IMR-90 (cell line): Measurements from ENCODE around the gene EFHC2. TPM values are rescaled to one million over a fixed set of nuclear protein-coding genes. Genes with fewer than 3 reads are reported as not detected.

ENCODE experiments used
- ATAC-seq: fragments of 200-7000 bp; cut with Tn5 transposase; 2 replicates; pipeline ENCODE4 v1.9.1; 2020; ENCODE audit warnings: low read depth, mild to moderate bottlenecking, moderate library complexity
- BruUV-seq: library from RNA; stranded (reverse); fragments of 400-500 nt; replicated peaks from 2 replicates; lab custom pipeline; 2021; lab: Mats Ljungman, UMichigan
- CTCF ChIA-PET: fragments of 300-600 bp; formaldehyde crosslinking; extraction: SDS; loops from one replicate; lab custom pipeline; 2021; ENCODE audit warnings: antibody characterized with exemption; lab: Yijun Ruan, JAX
- POLR2A ChIA-PET: fragments of 300-600 bp; sonication (Branson Sonifier 250); formaldehyde crosslinking; loops from one replicate; lab custom pipeline; 2022; ENCODE audit warnings: antibody characterized with exemption; ENCODE audit not compliant: unreplicated experiment; lab: Charles Lee
- DNase-seq: peaks from one replicate; pipeline ENCODE4 v3.0.0; 2013
- H2AFZ ChIP-seq: replicated peaks from 2 replicates; pipeline ENCODE3; 2013; ENCODE audit warnings: low read length, mild to moderate bottlenecking; ENCODE audit not compliant: poor library complexity
- H2AK5ac ChIP-seq: 2 replicates; pipeline ENCODE4 v1.6.1; 2013; ENCODE audit warnings: low read depth, low read length, inconsistent platforms
- H2AK9ac ChIP-seq: replicated peaks from 2 replicates; pipeline ENCODE3; 2013; ENCODE audit warnings: mild to moderate bottlenecking, low read depth, low read length, moderate library complexity; ENCODE audit not compliant: poor library complexity
- H2BK120ac ChIP-seq: 2 replicates; pipeline ENCODE4 v1.6.1; 2013; ENCODE audit warnings: low read depth, low read length, inconsistent platforms
- H2BK15ac ChIP-seq: 3 replicates; pipeline ENCODE4 v1.6.1; 2013; ENCODE audit warnings: low read depth, low read length, inconsistent platforms
- H2BK20ac ChIP-seq: 2 replicates; pipeline ENCODE4 v1.6.1; 2013; ENCODE audit warnings: low read depth, mild to moderate bottlenecking, inconsistent platforms, low read length, moderate library complexity
- H2BK5ac ChIP-seq: 2 replicates; pipeline ENCODE4 v1.6.1; 2013; ENCODE audit warnings: mild to moderate bottlenecking, low read depth, low read length, inconsistent platforms; ENCODE audit not compliant: poor library complexity, severe bottlenecking
- H3K14ac ChIP-seq: replicated peaks from 2 replicates; pipeline ENCODE4 v1.6.1; 2013; ENCODE audit warnings: low read depth, low read length, inconsistent platforms
- H3K18ac ChIP-seq: 2 replicates; pipeline ENCODE4 v1.6.1; 2013; ENCODE audit warnings: low read depth, low read length, control low read depth
- H3K23ac ChIP-seq: 2 replicates; pipeline ENCODE4 v1.6.1; 2013; ENCODE audit warnings: low read depth, low read length, inconsistent platforms
- H3K27ac ChIP-seq: 2 replicates; pipeline ENCODE4 v1.5.1; 2013; ENCODE audit warnings: mild to moderate bottlenecking, control low read depth, low read length; ENCODE audit not compliant: insufficient read depth
- H3K27me3 ChIP-seq: 2 replicates; pipeline ENCODE4 v1.6.1; 2013; ENCODE audit warnings: low read length; ENCODE audit not compliant: control insufficient read depth, insufficient read depth
- H3K36me3 ChIP-seq: 2 replicates; pipeline ENCODE4 v1.6.1; 2013; ENCODE audit warnings: low read length, mixed read lengths; ENCODE audit not compliant: control insufficient read depth, insufficient read depth
- H3K4ac ChIP-seq: 2 replicates; pipeline ENCODE4 v1.6.1; 2013; ENCODE audit warnings: low read depth, low read length, inconsistent platforms
- H3K4me1 ChIP-seq: 2 replicates; pipeline ENCODE4 v1.6.1; 2013; ENCODE audit warnings: low read length, mixed read lengths; ENCODE audit not compliant: control insufficient read depth, insufficient read depth
- H3K4me2 ChIP-seq: 2 replicates; pipeline ENCODE4 v1.6.1; 2013; ENCODE audit warnings: low read depth, mild to moderate bottlenecking, control low read depth, low read length, moderate library complexity
- H3K4me3 ChIP-seq: 2 replicates; pipeline ENCODE4 v1.5.1; 2013; ENCODE audit warnings: low read depth, mild to moderate bottlenecking, control low read depth, low read length, moderate library complexity; ENCODE audit not compliant: insufficient read depth
- H3K56ac ChIP-seq: 2 replicates; pipeline ENCODE4 v1.6.1; 2013; ENCODE audit warnings: low read length, inconsistent platforms; ENCODE audit not compliant: insufficient read depth; ENCODE audit errors: extremely low read depth
- H3K79me1 ChIP-seq, 2 experiments: 2 replicates each; pipeline ENCODE4 v1.6.1; 2013; ENCODE audit warnings: low read length in 2 of 2, inconsistent platforms in 1 of 2, low read depth in 1 of 2
- H3K9ac ChIP-seq: 2 replicates; pipeline ENCODE4 v1.6.1; 2013; ENCODE audit warnings: low read depth, low read length, control low read depth
- H3K9me1 ChIP-seq: 2 replicates; pipeline ENCODE4 v1.6.1; 2013; ENCODE audit warnings: low read length, inconsistent platforms; ENCODE audit not compliant: insufficient read depth
- H3K9me3 ChIP-seq: 2 replicates; pipeline ENCODE4 v1.6.1; 2013; ENCODE audit warnings: low read length; ENCODE audit not compliant: control insufficient read depth, insufficient read depth
- H4K20me1 ChIP-seq: 2 replicates; pipeline ENCODE4 v1.6.1; 2013; ENCODE audit warnings: low read length, inconsistent platforms; ENCODE audit not compliant: insufficient read depth
- H4K5ac ChIP-seq: 2 replicates; pipeline ENCODE4 v1.6.1; 2013; ENCODE audit warnings: mild to moderate bottlenecking, low read depth, low read length, control low read depth
- H4K8ac ChIP-seq, 2 experiments: 2 replicates each; pipeline ENCODE4 v1.6.1; 2013; ENCODE audit warnings: low read depth in 2 of 2, low read length in 2 of 2, control low read depth in 1 of 2, inconsistent platforms in 1 of 2
- H4K91ac ChIP-seq: 2 replicates; pipeline ENCODE4 v1.6.1; 2013; ENCODE audit warnings: low read depth, low read length, inconsistent platforms; ENCODE audit not compliant: insufficient read depth
- BHLHE40 ChIP-seq: fragments of 150-350 bp; IDR thresholded peaks from 2 replicates; pipeline ENCODE4 v1.6.1; 2016; ENCODE audit warnings: mild to moderate bottlenecking, low read depth, low read length
- CEBPB ChIP-seq: IDR thresholded peaks from 2 replicates; pipeline ENCODE4 v1.6.1; 2012; ENCODE audit warnings: low read depth, low read length, improper control_type of control experiment
- CHD1 ChIP-seq: IDR thresholded peaks from 2 replicates; pipeline ENCODE4 v1.6.1; 2012; ENCODE audit warnings: low read depth, low read length, improper control_type of control experiment
- CTCF ChIP-seq: conservative IDR thresholded peaks from 2 replicates; pipeline ENCODE4 v1.5.1; 2012; ENCODE audit warnings: mild to moderate bottlenecking, low read depth, low read length, improper control_type of control experiment
- ELK1 ChIP-seq: fragments of 150-350 bp; IDR thresholded peaks from 2 replicates; pipeline ENCODE4 v1.6.1; 2016; ENCODE audit warnings: low read depth, mild to moderate bottlenecking, low read length, moderate library complexity, borderline replicate concordance
- FOS ChIP-seq: fragments of 150-350 bp; IDR thresholded peaks from 2 replicates; pipeline ENCODE4 v1.6.1; 2016; ENCODE audit warnings: low read depth, low read length
- MAFK ChIP-seq: IDR thresholded peaks from 2 replicates; pipeline ENCODE4 v1.6.1; 2012; ENCODE audit warnings: low read depth, low read length, improper control_type of control experiment
- MAZ ChIP-seq: IDR thresholded peaks from 2 replicates; pipeline ENCODE4 v1.6.1; 2012; ENCODE audit warnings: low read depth, mild to moderate bottlenecking, low read length, improper control_type of control experiment, moderate library complexity, borderline replicate concordance
- MXI1 ChIP-seq: IDR thresholded peaks from 2 replicates; pipeline ENCODE4 v1.6.1; 2012; ENCODE audit warnings: low read depth, mild to moderate bottlenecking, low read length, moderate library complexity, borderline replicate concordance
- NFE2L2 ChIP-seq: fragments of 150-350 bp; IDR thresholded peaks from 2 replicates; pipeline ENCODE4 v1.6.1; 2016; ENCODE audit warnings: low read depth, mild to moderate bottlenecking, low read length
- POLR2A ChIP-seq: IDR thresholded peaks from 2 replicates; pipeline ENCODE4 v1.6.1; 2012; ENCODE audit warnings: mild to moderate bottlenecking, low read depth, low read length
- RAD21 ChIP-seq: IDR thresholded peaks from 2 replicates; pipeline ENCODE4 v1.6.1; 2012; ENCODE audit warnings: low read length, improper control_type of control experiment
- RCOR1 ChIP-seq: IDR thresholded peaks from 2 replicates; pipeline ENCODE4 v1.6.1; 2012; ENCODE audit warnings: mild to moderate bottlenecking, low read length, improper control_type of control experiment; ENCODE audit not compliant: insufficient replicate concordance
- RFX5 ChIP-seq: IDR thresholded peaks from 2 replicates; pipeline ENCODE4 v1.8.0; 2012; ENCODE audit warnings: low read depth, mild to moderate bottlenecking, low read length, moderate library complexity
- SMC3 ChIP-seq: fragments of 150-350 bp; IDR thresholded peaks from 2 replicates; pipeline ENCODE4 v1.6.1; 2016; ENCODE audit warnings: low read depth, mild to moderate bottlenecking, antibody characterized with exemption, low read length, moderate library complexity
- USF2 ChIP-seq: fragments of 150-350 bp; IDR thresholded peaks from 2 replicates; pipeline ENCODE4 v1.6.1; 2017; ENCODE audit warnings: mild to moderate bottlenecking, antibody characterized with exemption, low read length, low read depth
- WGBS, 2 experiments: methylation state at CpG; one replicate each; pipeline versions ENCODE4 v1.1.5 to v1.1.7; 2013; ENCODE audit warnings: missing lambda C conversion rate in 2 of 2; ENCODE audit not compliant: insufficient read length in 1 of 2; ENCODE audit errors: extremely low coverage in 2 of 2; 5-methylcytosine and 5-hydroxymethylcytosine counted together
- dilution Hi-C: fragments of 300-500 bp; cut with HindIII; formaldehyde crosslinking; loops from one replicate; pipeline ENCODE4 v1.14.3; 2018; ENCODE audit warnings: low sequenced_read_pairs; ENCODE audit not compliant: unreplicated experiment
- in situ Hi-C: fragments of 300-500 bp; cut with MboI; formaldehyde crosslinking; loops from 3 replicates; pipeline ENCODE4 v1.14.3; 2019; ENCODE audit warnings: low sequenced_read_pairs, inconsistent platforms, mixed read lengths
- intact Hi-C: fragments of 100-400 bp; cut with micrococcal nuclease; formaldehyde crosslinking; loops from 2 replicates; pipeline ENCODE4 v1.10.0; 2022
- polyA plus RNA-seq, 3 experiments: library from polyadenylated mRNA; depleted of rRNA; stranded (reverse); fragments of >200 nt; gene quantifications; 2 replicates each; pipeline ENCODE4 v1.2.3, GENCODE V29; 2012; ENCODE audit warnings: low replicate concordance in 1 of 3
- total RNA-seq: library from RNA; depleted of rRNA; stranded (reverse); fragments of >200 nt; gene quantifications from 2 replicates; pipeline ENCODE4 v1.2.3, GENCODE V29; 2012

Gene EFHC2
- total and polyA plus RNA-seq, 2 of the 4 experiments (the other 2 are of a cell fraction), result 0.18 to 0.24 TPM

- no peaks in the 10 kb centered on the region for H3K9me3 ChIP-seq
- no peak overlapping the region for H3K4me3 ChIP-seq
- H3K4me1 ChIP-seq, result no peaks in the 10 kb centered on the region
- H2AFZ ChIP-seq, result no peak overlapping the region
- no peak overlapping the region for H3K56ac ChIP-seq
- CTCF ChIA-PET, result no interaction called here
- dilution Hi-C loops, result no loop called here
- H2BK20ac ChIP-seq, result no peak overlapping the region
- H3K4me2 ChIP-seq, result no peak overlapping the region
- no peak overlapping the region for H2AK9ac ChIP-seq
- H3K79me1 ChIP-seq, result no peaks in the 10 kb centered on the region
- H3K9me1 ChIP-seq, result no peaks in the 10 kb centered on the region
- in situ Hi-C loops, result no loop called here
- H4K91ac ChIP-seq, result no peak overlapping the region
- no peak overlapping the region for H4K8ac ChIP-seq
- no peak overlapping the region for H3K18ac ChIP-seq
- WGBS, 2 experiments, result no CpG with 5 or more reads among the region's 1 CpG
- no TSS peak for BruUV-seq
- H4K20me1 ChIP-seq, result no peaks in the 10 kb centered on the region
- POLR2A ChIA-PET, result no interaction called here
- DNase-seq, result no peak
- no peak overlapping the region for H3K23ac ChIP-seq
- no peak overlapping the region for H3K4ac ChIP-seq
- no peak for ATAC-seq
- no peak overlapping the region for H2BK120ac ChIP-seq
- no peak for TF ChIP-seq CTCF
- no peak for TF ChIP-seq RCOR1
- TF ChIP-seq RFX5, result no peak
- TF ChIP-seq BHLHE40, result no peak
- TF ChIP-seq CHD1, result no peak
- no peak for TF ChIP-seq MAZ
- no peak for TF ChIP-seq ELK1
- no peak for TF ChIP-seq USF2
- no peak for TF ChIP-seq MAFK
- TF ChIP-seq CEBPB, result no peak
- no peak for TF ChIP-seq NFE2L2
- TF ChIP-seq FOS, result no peak
- TF ChIP-seq MXI1, result no peak
- no peak for TF ChIP-seq POLR2A
- no peak for TF ChIP-seq RAD21
- TF ChIP-seq SMC3, result no peak
- no peak overlapping the region for H4K5ac ChIP-seq
- intact Hi-C loops, result loop anchor here (5.0 kb wide), 1 partner anchor 302 kb away; the partner anchor contains the start of gene FUNDC1
- peaks cover 6% of the 10 kb centered on the region for H3K27me3 ChIP-seq
- no peaks in the 10 kb centered on the region for H3K36me3 ChIP-seq
- H2BK5ac ChIP-seq, result no peak overlapping the region
- no peak overlapping the region for H2BK15ac ChIP-seq
- H3K27ac ChIP-seq, result no peak overlapping the region
- no peak overlapping the region for H3K9ac ChIP-seq
- H3K14ac ChIP-seq, result no peak overlapping the region
- no peak overlapping the region for H2AK5ac ChIP-seq
Measured at GRCh38 chrX:44240036-44240435, 103.4 kb downstream of the EFHC2 start.
